C4-2B (cell line): Measurements from ENCODE around the gene OR13J1.

Experiments
- ZFX ChIP-seq: fragments of 450-650 bp; IDR thresholded peaks from 2 replicates; pipeline ENCODE4 v1.6.1; 2017
- TF ChIP-seq, protein P1 (sequence below): fragments of 450-650 bp; conservative IDR thresholded peaks from 2 replicates; pipeline ENCODE4 v1.5.1; 2017; ENCODE audit warnings: mild to moderate bottlenecking

- TF ChIP-seq, protein P1, sequence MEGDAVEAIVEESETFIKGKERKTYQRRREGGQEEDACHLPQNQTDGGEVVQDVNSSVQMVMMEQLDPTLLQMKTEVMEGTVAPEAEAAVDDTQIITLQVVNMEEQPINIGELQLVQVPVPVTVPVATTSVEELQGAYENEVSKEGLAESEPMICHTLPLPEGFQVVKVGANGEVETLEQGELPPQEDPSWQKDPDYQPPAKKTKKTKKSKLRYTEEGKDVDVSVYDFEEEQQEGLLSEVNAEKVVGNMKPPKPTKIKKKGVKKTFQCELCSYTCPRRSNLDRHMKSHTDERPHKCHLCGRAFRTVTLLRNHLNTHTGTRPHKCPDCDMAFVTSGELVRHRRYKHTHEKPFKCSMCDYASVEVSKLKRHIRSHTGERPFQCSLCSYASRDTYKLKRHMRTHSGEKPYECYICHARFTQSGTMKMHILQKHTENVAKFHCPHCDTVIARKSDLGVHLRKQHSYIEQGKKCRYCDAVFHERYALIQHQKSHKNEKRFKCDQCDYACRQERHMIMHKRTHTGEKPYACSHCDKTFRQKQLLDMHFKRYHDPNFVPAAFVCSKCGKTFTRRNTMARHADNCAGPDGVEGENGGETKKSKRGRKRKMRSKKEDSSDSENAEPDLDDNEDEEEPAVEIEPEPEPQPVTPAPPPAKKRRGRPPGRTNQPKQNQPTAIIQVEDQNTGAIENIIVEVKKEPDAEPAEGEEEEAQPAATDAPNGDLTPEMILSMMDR = no peak
- no peak for TF ChIP-seq ZFX
These were observed 10.2 kb downstream of the OR13J1 start for GRCh38 chr9:35859990-35860339.
